Head of caudate nucleus (tissue), 42 donors: ENCODE measurements around the gene KLHL2.
"Not testable (repeated sequence)": the region's sequence is repeated elsewhere in the genome, so short reads cannot be mapped to it uniquely, and the experiment has no call there.

ENCODE experiments used
- DNase-seq, 42 donors: peaks; one replicate each; pipeline versions ENCODE4 v3.0.0 to v3.0.0-alpha.2; 2020 to 2021; ENCODE audit warnings: mixed read lengths in 7 of 42
- intact Hi-C: fragments of 100-400 bp; cut with DNase I; formaldehyde crosslinking; loops from one replicate; pipeline ENCODE4 v1.15.0; 2022

KLHL2 gene

DNA sequence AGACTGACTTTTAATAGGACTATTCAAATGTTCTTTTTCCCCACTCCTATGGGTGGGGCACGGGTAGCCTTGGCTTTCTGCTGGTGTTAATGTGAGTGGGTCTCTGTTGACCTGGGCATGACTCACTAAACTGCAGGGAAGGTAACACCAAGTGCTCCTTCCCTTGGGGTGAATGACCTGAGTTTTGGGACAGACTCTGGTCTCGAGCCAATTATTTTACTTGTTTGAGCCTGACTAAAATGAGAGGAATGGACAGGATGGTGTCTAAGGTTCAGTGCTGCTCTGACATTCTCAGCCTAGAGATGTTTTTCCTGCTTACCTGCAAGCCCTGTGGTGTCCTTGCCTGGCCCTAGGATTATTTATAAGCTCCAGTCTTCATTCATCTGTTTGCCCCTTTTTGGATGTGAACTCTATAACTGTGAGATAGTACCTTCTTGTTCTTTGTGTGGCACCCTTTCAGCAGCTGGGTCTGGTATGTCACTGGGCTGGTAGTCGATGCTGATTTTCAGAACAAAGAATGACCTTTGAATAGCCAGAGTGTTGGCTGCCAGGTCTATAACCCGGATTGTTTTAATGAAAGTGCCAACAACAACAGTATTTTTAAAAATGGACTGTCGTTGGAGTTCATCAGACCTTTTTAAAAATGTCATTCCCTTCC is 14.8 kb downstream of the KLHL2 start:
- peak in 1 of 42 donors; percentile 17 for DNase-seq
- intact Hi-C loops: not testable (repeated sequence)

- intact Hi-C loops: no loop called here
- DNase-seq: peak in 1 of 42 donors; percentile 51
These were observed 15.3 kb downstream of the KLHL2 start for GRCh38 chr4:165222651-165222994.

DNA sequence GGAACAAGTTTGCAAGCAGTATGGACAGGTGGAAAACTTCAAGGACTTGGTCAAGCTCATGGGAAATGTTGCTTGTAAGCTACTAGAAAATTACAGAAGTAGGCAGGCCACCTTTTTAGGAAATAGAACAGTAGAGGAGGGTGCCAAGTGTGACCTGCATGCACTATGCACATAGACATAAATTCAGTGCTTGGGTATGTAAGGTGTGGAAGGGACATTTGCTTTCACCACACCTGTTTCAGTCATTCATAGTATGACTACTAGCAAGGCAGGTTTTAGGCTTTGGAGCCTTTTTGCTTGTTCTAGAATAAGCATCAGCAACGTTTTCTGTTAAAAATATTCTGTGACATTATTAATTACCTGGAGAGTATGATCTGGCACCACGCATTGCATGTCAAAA is 20.0 kb downstream of the KLHL2 start:
- intact Hi-C loops, DNase-seq: not testable (repeated sequence)

- DNase-seq, intact Hi-C loops: not testable (repeated sequence)
These were observed 22.3 kb downstream of the KLHL2 start for GRCh38 chr4:165229490-165230200.

- DNase-seq, intact Hi-C loops: not testable (repeated sequence)
These were observed 25.5 kb downstream of the KLHL2 start for GRCh38 chr4:165232623-165233433.

DNA sequence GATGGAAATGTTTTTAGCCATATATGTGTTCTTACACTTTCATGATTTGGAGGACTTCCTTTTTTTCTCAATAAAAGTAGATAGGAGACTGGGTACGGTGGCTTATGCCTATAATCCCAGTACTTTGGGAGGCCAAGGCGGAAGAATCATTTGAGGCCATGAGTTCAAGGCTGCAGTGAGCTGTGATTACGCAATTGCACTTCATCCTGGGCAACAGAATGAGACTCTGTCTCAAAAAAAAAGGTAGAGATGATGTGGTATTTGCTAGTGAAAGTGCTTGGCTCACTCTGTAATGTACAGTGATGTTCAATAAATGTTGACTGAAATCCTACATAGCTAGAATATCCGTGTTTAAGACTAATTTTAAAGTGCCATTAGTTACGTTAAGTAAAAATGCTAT is 27.4 kb downstream of the KLHL2 start:
- intact Hi-C loops: no loop called here
- no peak for DNase-seq

DNA sequence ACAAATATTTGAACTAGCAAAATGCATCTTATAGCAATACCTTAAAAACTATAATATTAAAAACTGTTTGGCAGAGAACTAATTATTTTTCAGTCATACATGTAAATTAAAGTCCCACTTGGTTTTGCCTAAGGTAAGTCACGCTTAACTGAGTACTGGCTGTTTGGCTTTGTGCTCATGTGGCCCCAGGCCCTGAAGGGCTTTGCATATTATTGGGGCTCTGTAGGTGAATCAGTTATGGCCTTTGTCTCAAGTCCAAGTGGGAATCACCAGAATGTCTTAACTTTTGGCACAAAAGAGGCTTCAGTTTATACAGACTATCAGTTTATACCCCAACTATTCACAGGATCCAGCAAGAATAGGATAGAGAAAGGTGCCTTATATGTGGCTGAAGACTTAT is 29.5 kb downstream of the KLHL2 start:
- intact Hi-C loops, DNase-seq: not testable (repeated sequence)

GRCh38 chr4:165238041-165238640 is 30.8 kb downstream of the KLHL2 start:
- DNase-seq, intact Hi-C loops: not testable (repeated sequence)

DNA sequence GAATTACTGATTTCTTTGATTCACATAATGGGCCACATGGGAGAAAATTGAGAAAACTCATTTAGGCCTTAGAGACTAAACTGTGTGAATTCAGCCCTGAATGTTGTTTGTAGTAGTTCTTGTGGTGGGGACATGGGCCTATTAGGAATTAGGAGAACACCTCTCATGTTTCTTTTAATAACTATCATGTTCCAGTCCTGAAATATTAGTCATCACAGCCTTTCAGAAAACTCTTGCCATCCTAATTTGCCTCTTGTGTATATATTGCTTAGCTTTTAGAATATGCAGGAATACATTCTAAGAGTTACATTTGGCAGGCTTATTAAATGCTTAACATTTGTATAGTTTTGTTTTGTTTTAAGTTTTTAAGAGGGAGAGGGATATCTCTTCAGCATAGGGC is 33.4 kb downstream of the KLHL2 start:
- intact Hi-C loops, DNase-seq: not testable (repeated sequence)

GRCh38 chr4:165244148-165244547 is 36.8 kb downstream of the KLHL2 start:
- intact Hi-C loops, DNase-seq: not testable (repeated sequence)

DNA sequence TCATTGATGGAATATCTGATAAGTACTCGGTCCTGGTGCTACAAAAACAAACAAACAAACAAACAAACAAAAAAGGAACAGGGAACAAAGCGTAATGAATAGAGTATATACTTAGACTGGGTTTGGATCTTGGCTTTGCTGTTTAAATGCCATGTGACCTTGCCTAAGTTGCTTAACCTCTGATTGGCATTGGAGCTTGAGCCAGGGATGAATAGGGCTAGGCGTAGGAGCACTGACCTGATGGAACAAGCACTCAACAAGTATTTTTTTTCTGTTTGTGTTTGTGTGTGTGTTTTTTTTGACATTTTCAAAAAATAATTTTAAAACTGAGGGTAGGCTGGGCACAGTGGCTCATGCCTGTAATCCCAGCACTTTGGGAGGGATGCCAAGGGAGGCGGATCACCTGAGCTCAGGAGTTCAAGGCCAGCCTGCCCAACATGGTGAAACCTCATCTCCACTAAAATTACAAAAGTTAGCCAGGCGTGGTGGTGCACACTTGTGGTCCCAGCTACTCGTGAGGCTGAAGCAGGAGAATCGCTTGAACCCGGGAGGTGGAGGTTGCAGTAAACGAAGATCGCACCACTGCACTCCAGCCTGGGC is 37.3 kb downstream of the KLHL2 start:
- intact Hi-C loops, DNase-seq: not testable (repeated sequence)

DNA sequence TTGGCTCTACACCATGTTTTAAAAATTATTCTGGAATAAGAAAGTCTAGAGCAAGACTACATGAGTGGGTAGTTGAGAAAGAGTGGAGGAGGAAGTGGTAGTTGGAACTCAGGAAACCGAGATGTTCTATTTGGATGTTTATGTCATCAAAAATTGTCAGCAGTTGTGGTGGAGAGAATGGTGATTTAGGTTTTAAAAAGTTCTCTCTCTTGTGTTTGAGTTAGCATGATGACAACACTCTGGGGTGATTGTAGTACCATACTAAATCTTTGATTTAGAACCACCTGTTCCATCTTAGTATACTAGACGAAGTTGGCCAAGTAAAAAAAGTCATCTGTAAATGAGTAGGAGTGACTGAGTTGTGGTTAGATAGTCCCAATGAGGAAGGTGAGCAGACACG is 40.7 kb downstream of the KLHL2 start:
- intact Hi-C loops: no loop called here
- DNase-seq: no peak

- DNase-seq, intact Hi-C loops: not testable (repeated sequence)
These were observed 41.5 kb downstream of the KLHL2 start for GRCh38 chr4:165248904-165249303.

GRCh38 chr4:165254771-165255170 is 47.4 kb downstream of the KLHL2 start:
- DNase-seq, intact Hi-C loops: not testable (repeated sequence)

GRCh38 chr4:165255439-165255838 is 48.1 kb downstream of the KLHL2 start:
- intact Hi-C loops: not testable (repeated sequence)
- DNase-seq: peak in 16 of 42 donors; percentile 4 to 47 (median 20)

- intact Hi-C loops: not testable (repeated sequence)
- DNase-seq: peak in 18 of 42 donors; percentile 14 to 68 (median 33)
These were observed 48.8 kb downstream of the KLHL2 start for GRCh38 chr4:165256074-165256659.

DNA sequence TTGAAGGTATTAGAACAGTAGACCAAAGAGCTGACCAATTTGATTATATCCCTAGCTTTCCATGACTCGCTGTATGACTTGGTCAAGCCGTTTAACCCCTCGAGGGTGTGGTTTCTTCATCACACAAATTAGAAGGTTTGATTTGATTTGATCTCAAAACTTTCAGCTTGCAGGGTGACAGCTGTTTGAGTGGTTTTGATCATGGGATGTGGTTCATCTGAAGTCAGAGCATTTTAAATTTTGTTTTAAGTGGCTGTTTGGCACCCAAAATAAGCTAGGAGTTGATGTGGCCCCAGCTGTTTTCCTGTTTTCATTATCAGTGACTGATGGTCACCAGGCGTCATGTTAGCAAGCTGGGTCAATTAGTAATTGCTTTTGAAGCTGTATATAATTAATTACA is 52.4 kb downstream of the KLHL2 start:
- intact Hi-C loops, DNase-seq: not testable (repeated sequence)

- DNase-seq, intact Hi-C loops: not testable (repeated sequence)
These were observed 54.9 kb downstream of the KLHL2 start for GRCh38 chr4:165262306-165262705.

GRCh38 chr4:165263466-165263865 is 56.1 kb downstream of the KLHL2 start:
- intact Hi-C loops, DNase-seq: not testable (repeated sequence)
